ENCODE data around the gene SLC12A9. TPM values are rescaled to one million over a fixed set of nuclear protein-coding genes. Genes with fewer than 3 reads are reported as not detected.
A peak's percentile ranks its signal among the peaks of the same experiment; 100 is the strongest.

SLC12A9 gene
- total and polyA plus RNA-seq, 2 of the 8 experiments (the other 6 are each of a cell fraction or from before 2014, with no cell fraction given) = 31.4 to 40.1 TPM

DNA sequence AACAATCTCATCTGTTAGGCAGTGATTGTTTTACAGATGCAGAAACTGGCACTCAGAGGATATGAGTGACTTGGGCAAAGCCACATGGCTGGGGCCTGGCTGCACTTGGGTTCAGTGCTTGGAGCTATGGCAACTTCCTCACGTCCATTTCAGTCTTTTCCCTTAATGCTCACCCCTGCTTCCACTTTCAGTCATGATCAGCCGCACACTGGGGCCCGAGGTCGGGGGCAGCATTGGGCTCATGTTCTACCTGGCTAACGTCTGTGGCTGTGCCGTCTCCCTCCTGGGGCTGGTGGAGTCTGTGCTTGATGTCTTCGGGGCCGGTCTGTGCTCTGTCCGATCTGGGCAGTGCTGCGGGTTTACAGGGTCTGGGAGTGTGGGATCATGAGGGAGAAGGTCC lies 3.0 kb downstream of the SLC12A9 start:
- Histone ChIP-seq H2AFZ (ENCODE audit: low read length) (no peak overlapping the region), H4K5ac (ENCODE audit: insufficient read length, low read depth, low read length) (no peak overlapping the region), H3K4me1 (replicated peaks in 1 of 4; ENCODE audit: control insufficient read depth in 3 of 4, insufficient read depth in 4 of 4, low read length in 3 of 4) (peaks cover 0 to 6% (median 0%) of the 10 kb centered on the region in 4 experiments; a peak in 1 of 7 replicates), H3K23ac (ENCODE audit: insufficient read length) (no peak overlapping the region), H3K14ac (ENCODE audit: insufficient read length) (no peak overlapping the region), H2BK120ac (replicated peaks; ENCODE audit: low read depth, low read length) (no peak overlapping the region), H3K27ac (ENCODE audit: low read depth, low read length) (no peak overlapping the region), H3K4ac (replicated peaks; ENCODE audit: insufficient read length, low read depth, low read length) (no peak overlapping the region), H4K91ac (replicated peaks; ENCODE audit: insufficient read length, low read length) (no peak overlapping the region), H2BK5ac (ENCODE audit: low read depth, low read length) (no peak overlapping the region), H2BK15ac (ENCODE audit: low read length) (no peak overlapping the region), H2BK12ac (ENCODE audit: low read depth, low read length) (no peak overlapping the region), H3K9me3 (ENCODE audit: insufficient read depth in 2 of 2, low read depth in 1 of 2, low read length in 1 of 2) (no peaks in the 10 kb centered on the region), H3K4me3 (ENCODE audit: extremely low read depth in 1 of 4, insufficient read depth in 2 of 4, low read depth in 3 of 4, low read length in 4 of 4) (no peak overlapping the region), H3K79me1 (ENCODE audit: low read depth, low read length) (peaks cover 12% of the 10 kb centered on the region), H4K8ac (ENCODE audit: extremely low read depth, insufficient read depth, low read length) (0 out of 2 replicates have a peak overlapping the region, but pooled peaks have one; percentile 80), H3K18ac (ENCODE audit: extremely low read depth, low read length) (no peak overlapping the region), H3K36me3 (ENCODE audit: control insufficient read depth in 2 of 4, insufficient read depth in 4 of 4, low read length in 3 of 4) (peaks cover 0 to 7% (median 3%) of the 10 kb centered on the region in 4 experiments; a peak in 5 of 8 replicates), H3K9ac (replicated peaks in 1 of 4; ENCODE audit: extremely low read depth in 1 of 4, low read depth in 3 of 4, low read length in 3 of 4) (no peak overlapping the region), H3K79me2 (ENCODE audit: control insufficient read depth in 1 of 2, insufficient read depth in 2 of 2, low read length in 2 of 2) (peaks cover 0 to 21% of the 10 kb centered on the region in 2 experiments; a peak in 1 of 4 replicates), H3K4me2 (ENCODE audit: insufficient read depth in 1 of 2, low read depth in 2 of 2, low read length in 2 of 2) (no peak overlapping the region), H3K56ac (replicated peaks; ENCODE audit: insufficient read length, low read depth, low read length) (no peak overlapping the region), H4K20me1 (replicated peaks in 1 of 2; ENCODE audit: control insufficient read depth in 1 of 2, insufficient read depth in 2 of 2, low read length in 2 of 2) (peaks cover 0 to 13% of the 10 kb centered on the region in 2 experiments), H2AK5ac (ENCODE audit: low read depth, low read length) (no peak overlapping the region), H3K23me2 (ENCODE audit: low read depth, low read length) (peaks cover 4% of the 10 kb centered on the region; the same call in 1 of the 2 replicates), H2BK20ac (ENCODE audit: low read length) (no peak overlapping the region), H3K27me3 (replicated peaks in 1 of 4; ENCODE audit: control insufficient read depth in 3 of 4, extremely low read depth in 1 of 4, insufficient read depth in 3 of 4, low read length in 3 of 4) (no peaks in the 10 kb centered on the region)
- FAIRE-seq (no peak), DNase-seq (ENCODE audit: low read depth in 1 of 2, low spot score in 2 of 2) (no peak)
- WGBS, 2 experiments (ENCODE audit: extremely low coverage in 1 of 2, insufficient coverage in 1 of 2, insufficient read length in 1 of 2, insufficient replicate concordance in 2 of 2, low coverage in 1 of 2, low lambda C conversion rate in 2 of 2, missing lambda C conversion rate in 1 of 2) = 90% methylated on average over 10 of the region's 10 CpGs; no CpG with 5 or more reads in 1 of the 2 experiments
- CTCF ChIA-PET (ENCODE audit: partially characterized antibody) = interaction anchor here (0.5 to 13.9 kb wide), 10 partner anchors 9 to 406 kb away, joined by 3 to 215 read pairs (median 4); no protein-coding TSS in a partner anchor
- POLR2A ChIA-PET (ENCODE audit: partially characterized antibody) = interaction anchor here (1.0 to 1.4 kb wide), 3 partner anchors 19 to 175 kb away, joined by 3 to 4 read pairs (median 3); partner anchors contain the start of gene SRRT
- TF ChIP-seq CEBPB (IDR thresholded peaks at IDR 0.05; ENCODE audit: low read depth, low read length) (no peak), SIRT6 (IDR thresholded peaks at IDR 0.05; ENCODE audit: low read length) (no peak)
